ENCODE results near the gene SCYGR4.
"Not testable (repeated sequence)": the region's sequence is repeated elsewhere in the genome, so short reads cannot be mapped to it uniquely, and the experiment has no call there.

The SCYGR4 gene

DNA sequence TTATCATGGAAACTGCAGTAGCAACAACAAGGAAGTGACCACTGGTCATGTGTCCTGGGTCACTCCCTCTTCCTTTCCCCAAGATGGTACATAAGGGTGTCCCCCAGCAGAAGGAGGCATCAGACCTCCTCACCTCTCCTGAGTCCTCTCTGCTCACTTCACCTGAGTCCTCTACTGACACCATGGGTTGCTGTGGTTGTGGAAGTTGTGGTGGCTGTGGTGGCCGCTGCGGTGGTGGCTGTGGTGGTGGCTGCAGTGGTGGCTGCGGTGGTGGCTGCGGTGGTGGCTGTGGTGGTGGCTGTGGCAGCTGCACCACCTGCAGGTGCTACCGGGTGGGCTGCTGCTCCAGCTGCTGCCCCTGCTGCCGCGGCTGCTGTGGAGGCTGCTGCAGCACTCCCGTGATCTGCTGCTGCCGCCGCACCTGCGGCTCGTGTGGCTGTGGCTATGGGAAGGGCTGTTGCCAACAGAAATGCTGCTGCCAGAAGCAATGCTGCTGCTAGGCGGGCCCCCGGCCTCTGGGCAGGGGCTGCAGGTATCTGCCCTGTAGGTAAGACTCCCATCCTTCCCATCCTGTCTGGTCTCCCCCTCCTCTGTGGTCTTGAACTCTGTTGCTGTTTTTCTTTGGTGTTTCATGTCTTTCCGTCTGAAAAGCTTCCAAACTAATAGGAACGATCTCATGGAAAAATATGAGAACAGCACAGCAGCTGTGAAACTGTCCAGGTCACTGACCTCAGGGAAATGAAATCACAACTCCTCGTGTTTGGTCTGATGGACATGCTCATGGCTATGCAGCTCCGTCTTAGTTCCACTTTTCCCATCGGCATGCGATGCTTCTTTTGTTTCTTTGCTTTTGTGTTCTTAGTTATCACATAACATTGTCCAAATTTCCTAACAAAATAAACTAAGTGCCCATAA lies at the start of gene SCYGR4:
Gene SCYGR4, plus strand, starts transcription at position 183 of the 915 bp plus-strand sequence. Its CDS starts 0 bp downstream, at position 183.
- DNase-seq, result no peak

DNA sequence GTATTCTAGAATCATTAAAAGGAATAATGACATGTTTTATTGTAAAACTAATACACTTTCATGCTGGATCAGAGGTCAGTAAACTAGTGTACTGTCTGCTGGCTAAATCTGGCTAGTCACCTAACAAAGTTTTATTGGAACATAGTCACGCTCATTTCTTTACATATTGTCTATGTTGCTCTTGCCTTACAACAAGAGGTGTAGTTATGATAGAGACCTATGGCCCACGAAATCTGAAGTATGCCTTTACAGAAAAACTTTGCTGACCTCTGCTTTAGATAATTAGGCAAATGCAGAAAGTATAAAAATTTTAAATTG lies 48.5 kb upstream of the SCYGR4 start:
- no peak for DNase-seq

- no peak for DNase-seq
These were observed 46.7 kb upstream of the SCYGR4 start for GRCh38 chr2:227570615-227571014.

- no peak for DNase-seq
These were observed 41.2 kb upstream of the SCYGR4 start for GRCh38 chr2:227576110-227576509.

- DNase-seq, result no peak
These were observed 40.5 kb upstream of the SCYGR4 start for GRCh38 chr2:227576812-227577211.

- DNase-seq, result no peak
These were observed 39.7 kb upstream of the SCYGR4 start for GRCh38 chr2:227577555-227577954.

DNA sequence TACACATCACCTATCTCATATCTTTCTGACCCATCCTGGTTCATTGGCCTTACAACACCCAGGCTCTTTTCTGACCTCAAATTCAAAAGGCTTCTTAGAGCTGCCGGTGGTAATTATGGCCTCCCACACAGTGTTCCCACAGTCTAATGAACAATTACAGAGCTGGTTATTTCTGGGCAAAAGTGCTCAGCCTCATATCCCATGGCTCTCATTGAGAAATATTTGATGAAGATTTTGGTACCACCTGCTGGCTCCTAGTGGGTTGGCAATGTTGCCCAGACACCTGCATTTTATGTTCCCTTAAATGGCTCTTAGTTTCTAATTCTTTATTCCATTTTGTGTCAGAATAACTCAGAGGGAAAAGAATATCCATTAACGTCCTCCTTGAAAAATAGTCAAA lies 38.7 kb upstream of the SCYGR4 start:
- DNase-seq, result no peak

DNA sequence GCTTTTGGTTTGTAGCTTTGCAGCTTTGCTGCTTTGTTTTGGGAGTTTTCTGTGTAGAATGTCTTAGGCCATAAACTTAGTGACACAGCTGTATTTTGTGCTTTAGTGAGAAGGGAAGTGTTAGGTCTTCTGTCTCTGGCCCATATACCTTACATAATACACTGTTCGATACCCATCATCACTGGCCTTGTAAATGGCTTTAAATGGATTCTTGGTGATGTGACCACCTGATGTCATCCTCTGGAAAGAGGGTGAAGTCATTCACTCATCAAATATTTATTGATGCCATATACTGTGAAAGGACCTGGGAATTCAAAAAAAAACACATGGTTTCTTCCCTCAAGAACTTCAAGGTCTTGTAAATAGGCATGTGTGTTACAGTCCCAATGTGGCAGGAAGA lies 37.5 kb upstream of the SCYGR4 start:
- no peak for DNase-seq

GRCh38 chr2:227582369-227582768 lies 34.9 kb upstream of the SCYGR4 start:
- no peak for DNase-seq

- no peak for DNase-seq
These were observed 24.5 kb upstream of the SCYGR4 start for GRCh38 chr2:227592694-227593387.

GRCh38 chr2:227595797-227596196 lies 21.5 kb upstream of the SCYGR4 start:
- no peak for DNase-seq

DNA sequence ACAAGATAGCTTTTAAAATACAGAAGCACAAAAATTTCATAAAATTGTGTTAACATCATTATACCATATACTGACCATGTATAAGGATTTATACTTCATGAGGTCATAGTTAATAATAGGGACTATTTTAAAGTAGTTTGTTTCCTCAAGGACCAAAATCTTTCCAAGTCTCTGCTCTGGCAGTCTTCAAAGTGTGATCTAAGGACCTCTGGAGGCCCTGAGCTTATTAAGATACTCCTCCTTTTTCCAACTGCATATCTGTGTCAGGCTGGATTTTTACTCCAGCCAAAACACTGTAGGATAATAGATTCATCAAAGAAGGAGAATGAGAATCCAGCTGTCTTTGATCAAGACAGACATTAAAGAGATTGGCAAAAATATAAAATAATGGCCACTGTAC lies 20.3 kb upstream of the SCYGR4 start:
- no peak for DNase-seq

DNA sequence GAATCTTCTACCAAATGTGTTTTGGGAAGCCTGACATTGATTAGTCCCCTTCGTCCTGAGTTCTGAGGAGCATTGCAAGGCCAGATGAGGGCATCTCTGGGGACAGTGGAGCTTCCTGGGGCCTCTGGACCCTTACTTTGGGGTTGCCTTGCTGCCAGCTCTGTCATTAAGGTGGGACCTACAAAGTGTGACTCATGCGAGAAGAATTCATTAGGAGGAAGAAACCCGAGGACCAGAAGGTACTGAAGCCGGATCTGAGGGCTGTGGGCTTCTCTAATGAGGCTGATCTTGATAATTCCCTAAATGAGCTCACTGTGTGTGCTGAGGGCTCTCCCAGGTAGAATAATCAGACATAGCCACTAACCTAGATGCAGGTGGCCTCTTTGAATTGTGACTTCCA lies 19.3 kb upstream of the SCYGR4 start:
- DNase-seq, result no peak

DNA sequence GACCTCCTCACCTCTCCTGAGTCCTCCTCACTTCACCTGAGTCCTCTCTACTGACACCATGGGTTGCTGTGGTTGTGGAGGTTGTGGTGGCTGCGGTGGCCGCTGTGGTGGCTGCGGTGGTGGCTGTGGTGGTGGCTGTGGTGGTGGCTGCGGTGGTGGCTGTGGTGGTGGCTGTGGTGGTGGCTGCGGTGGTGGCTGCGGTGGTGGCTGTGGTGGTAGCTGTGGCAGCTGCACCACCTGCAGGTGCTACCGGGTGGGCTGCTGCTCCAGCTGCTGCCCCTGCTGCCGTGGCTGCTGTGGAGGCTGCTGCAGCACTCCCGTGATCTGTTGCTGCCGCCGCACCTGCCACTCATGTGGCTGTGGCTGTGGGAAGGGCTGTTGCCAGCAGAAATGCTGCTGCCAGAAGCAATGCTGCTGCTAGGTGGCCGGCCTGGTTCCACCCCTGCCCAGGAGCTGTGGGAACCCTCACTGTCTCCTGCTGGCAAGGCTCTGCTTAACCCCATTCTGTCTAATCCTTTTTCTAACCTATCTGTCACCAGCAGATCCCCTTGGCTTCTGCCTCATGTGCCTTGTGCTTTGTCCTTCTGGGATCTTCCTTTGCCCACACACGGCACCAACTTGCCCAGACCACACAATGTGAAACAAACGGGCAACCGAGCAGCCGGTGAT lies 18.3 kb upstream of the SCYGR4 start, which contains the start of gene SCYGR2:
Gene SCYGR2, plus strand, starts transcription at position 59 of the 669 bp plus-strand sequence. Its CDS starts 0 bp downstream, at position 59.
- DNase-seq, result not testable (repeated sequence)

DNA sequence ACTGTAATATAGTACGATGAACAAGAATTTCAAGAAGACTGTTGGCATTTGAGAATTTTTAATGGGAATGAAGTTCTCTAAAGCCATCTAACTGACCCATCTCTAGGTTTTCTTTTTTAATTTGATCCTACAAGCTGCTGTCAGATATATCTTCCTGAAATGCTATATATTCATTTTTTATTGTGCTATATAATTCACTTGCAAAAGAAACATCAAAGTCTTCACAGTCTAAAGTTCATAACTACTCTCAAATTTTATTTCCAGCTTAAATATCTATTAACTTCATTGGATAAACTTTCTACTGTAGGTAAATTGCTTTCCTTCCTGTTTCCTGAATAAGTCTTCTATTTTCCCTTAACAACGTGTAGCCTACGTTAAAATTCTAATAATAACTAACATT lies 14.9 kb upstream of the SCYGR4 start:
- no peak for DNase-seq

DNA sequence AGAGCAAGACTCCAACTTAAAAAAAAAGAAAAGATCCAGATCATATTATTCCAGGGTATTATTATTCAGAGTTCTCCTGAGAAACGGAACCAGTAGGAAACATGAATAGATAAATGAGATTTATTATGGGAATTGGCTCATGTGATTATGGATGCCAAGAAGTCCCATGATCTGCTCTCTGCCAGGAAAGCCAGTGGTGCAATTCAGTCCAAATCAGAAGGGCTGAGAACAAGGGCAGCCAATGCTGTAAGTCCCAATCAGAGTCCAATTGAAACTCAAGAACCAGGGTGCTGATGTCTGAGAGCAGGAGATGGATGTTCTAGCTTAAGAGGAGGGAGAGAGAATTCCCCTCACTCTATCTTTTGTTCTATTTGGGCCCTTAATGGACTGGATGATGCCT lies 10.8 kb upstream of the SCYGR4 start:
- no peak for DNase-seq

DNA sequence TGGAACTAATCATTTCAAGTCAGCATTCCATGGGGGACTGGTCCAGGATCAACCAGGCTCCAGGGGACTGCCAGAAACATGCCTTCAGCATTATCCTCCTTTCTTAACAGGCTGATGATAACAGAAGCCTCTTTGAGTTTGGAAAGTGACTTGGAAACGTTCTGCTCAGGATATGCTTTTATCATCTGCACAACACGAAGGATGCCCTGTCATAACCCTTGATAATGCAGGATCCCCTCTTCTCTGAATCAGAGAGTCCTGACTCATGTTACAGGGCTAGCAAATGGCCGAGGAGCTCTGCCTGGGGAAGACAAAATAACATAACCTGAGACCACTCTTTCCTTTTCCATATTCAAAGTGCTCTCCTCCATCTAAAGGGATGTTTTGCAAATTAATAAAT lies 9.4 kb upstream of the SCYGR4 start:
- DNase-seq, result no peak

- no peak for DNase-seq
These were observed 8.5 kb upstream of the SCYGR4 start for GRCh38 chr2:227608561-227609338.

- no peak for DNase-seq
These were observed 7.2 kb upstream of the SCYGR4 start for GRCh38 chr2:227610123-227610522.

- DNase-seq, result no peak
These were observed 4.6 kb upstream of the SCYGR4 start for GRCh38 chr2:227612546-227613271.

GRCh38 chr2:227613272-227613660 lies 4.0 kb upstream of the SCYGR4 start:
- no peak for DNase-seq

GRCh38 chr2:227614246-227614645 lies 3.1 kb upstream of the SCYGR4 start:
- no peak for DNase-seq
